Endothelial cell of umbilical vein (primary cell): Measurements from ENCODE around the gene RAB31. TPM values are rescaled to one million over a fixed set of nuclear protein-coding genes. Genes with fewer than 3 reads are reported as not detected.

Source experiments
- BruUV-seq: library from RNA; stranded (reverse); fragments of 400-500 nt; replicated peaks from 2 replicates; lab custom pipeline; 2021; lab: Mats Ljungman, UMichigan
- CTCF ChIA-PET: fragments of 300-600, 350-600 bp; sonication (Branson Sonifier 250); formaldehyde crosslinking; loops from one replicate; lab custom pipeline; 2021; ENCODE audit warnings: antibody characterized with exemption, inconsistent platforms; lab: Charles Lee
- POLR2A ChIA-PET: fragments of 300-600, 350-600 bp; sonication (Branson Sonifier 250); formaldehyde crosslinking; loops from one replicate; lab custom pipeline; 2021; ENCODE audit warnings: antibody characterized with exemption, inconsistent platforms; lab: Charles Lee
- DNase-seq: peaks from one replicate; pipeline ENCODE4 v3.0.0-alpha.2; 2011; ENCODE audit warnings: low read depth, low spot score
- FAIRE-seq: peaks from 2 replicates; lab custom pipeline; 2011; peaks lifted over from hg19 to GRCh38; lab: Jason Lieb, UNC
- H2AFZ ChIP-seq: 2 replicates; pipeline ENCODE4 v1.6.0; 2012; ENCODE audit warnings: low read depth, low read length, control low read depth, inconsistent platforms
- H3K27ac ChIP-seq: 2 replicates; pipeline ENCODE4 v1.5.1; 2011; ENCODE audit warnings: low read depth, mild to moderate bottlenecking, control low read depth, low read length, moderate library complexity; ENCODE audit not compliant: insufficient read depth
- H3K27me3 ChIP-seq, 2 experiments: 2 replicates each; pipeline versions ENCODE4 v1.6.0 to v1.6.1; 2011; ENCODE audit warnings: low read length in 2 of 2, mixed read lengths in 1 of 2; ENCODE audit not compliant: control insufficient read depth in 2 of 2, insufficient read depth in 2 of 2
- H3K36me3 ChIP-seq, 2 experiments: 2 replicates in 1 of 2; 3 replicates in 1 of 2; pipeline ENCODE4 v1.5.1; 2011; ENCODE audit warnings: low read length in 2 of 2, mild to moderate bottlenecking in 1 of 2, moderate library complexity in 1 of 2; ENCODE audit not compliant: control insufficient read depth in 2 of 2, insufficient read depth in 2 of 2; ENCODE audit errors: extremely low read depth in 1 of 2
- H3K4me1 ChIP-seq: 3 replicates; pipeline ENCODE4 v1.5.1; 2011; ENCODE audit warnings: mild to moderate bottlenecking, low read length; ENCODE audit not compliant: control insufficient read depth, insufficient read depth; ENCODE audit errors: extremely low read depth
- H3K4me2 ChIP-seq: 2 replicates; pipeline ENCODE4 v1.6.1; 2011; ENCODE audit warnings: low read length, control low read depth, mixed read lengths; ENCODE audit not compliant: insufficient read depth
- H3K4me3 ChIP-seq, 3 experiments: fragments of 200-600 bp in 1 of 3; sonication (generic), shearing (Covaris generic) in 1 of 3; replicated peaks in 1 of 3; 2 replicates each; pipeline ENCODE4 v1.5.1; 2011 to 2016; ENCODE audit warnings: control low read depth in 3 of 3, low read length in 3 of 3, mild to moderate bottlenecking in 2 of 3, inconsistent platforms in 1 of 3, low read depth in 1 of 3, moderate library complexity in 1 of 3; ENCODE audit not compliant: insufficient read depth in 1 of 3
- H3K79me2 ChIP-seq: 2 replicates; pipeline ENCODE4 v1.6.0; 2012; ENCODE audit warnings: low read length, inconsistent platforms; ENCODE audit not compliant: control insufficient read depth, insufficient read depth
- H3K9ac ChIP-seq: replicated peaks from 2 replicates; pipeline ENCODE3; 2011; ENCODE audit warnings: low read length, control low read depth; ENCODE audit not compliant: insufficient read depth; ENCODE audit errors: extremely low read depth
- H3K9me1 ChIP-seq: replicated peaks from 3 replicates; pipeline ENCODE4 v1.6.0; 2011; ENCODE audit warnings: mild to moderate bottlenecking, low read length; ENCODE audit not compliant: control insufficient read depth, insufficient read depth; ENCODE audit errors: extremely low read depth
- H3K9me3 ChIP-seq: replicated peaks from 2 replicates; pipeline ENCODE4 v1.5.1; 2012; ENCODE audit warnings: low read length, inconsistent platforms; ENCODE audit not compliant: control insufficient read depth, insufficient read depth
- H4K20me1 ChIP-seq: replicated peaks from 2 replicates; pipeline ENCODE3; 2011; ENCODE audit warnings: mild to moderate bottlenecking, low read length; ENCODE audit not compliant: control insufficient read depth, insufficient read depth; ENCODE audit errors: extremely low read depth
- CTCF ChIP-seq, 2 donors: IDR thresholded peaks; 1 replicate in 1 of 2; 2 replicates in 1 of 2; pipeline ENCODE4 v1.5.1; 2011; ENCODE audit warnings: low read length in 2 of 2, mild to moderate bottlenecking in 2 of 2, moderate library complexity in 2 of 2, control low read depth in 1 of 2, inconsistent platforms in 1 of 2, low read depth in 1 of 2; ENCODE audit not compliant: insufficient read depth in 1 of 2; ENCODE audit errors: extremely low read depth in 1 of 2
- EZH2 ChIP-seq: IDR thresholded peaks from 2 replicates; pipeline ENCODE4 v1.6.1; 2012; ENCODE audit warnings: borderline replicate concordance, low read depth, mild to moderate bottlenecking, moderate library complexity, low read length, inconsistent platforms; ENCODE audit not compliant: severe bottlenecking
- FOS ChIP-seq: IDR thresholded peaks from 2 replicates; pipeline ENCODE4 v1.6.1; 2011; ENCODE audit warnings: mild to moderate bottlenecking, low read length, moderate library complexity, borderline replicate concordance; ENCODE audit not compliant: insufficient read depth
- GATA2 ChIP-seq: IDR thresholded peaks from 2 replicates; pipeline ENCODE4 v1.7.0; 2011; ENCODE audit warnings: low read depth, mild to moderate bottlenecking, moderate library complexity, mixed read lengths, low read length; ENCODE audit not compliant: insufficient read length, insufficient read depth
- JUN ChIP-seq: IDR thresholded peaks from 2 replicates; pipeline ENCODE4 v1.6.1; 2011; ENCODE audit warnings: borderline replicate concordance, low read depth; ENCODE audit not compliant: insufficient read length, insufficient read depth
- MAX ChIP-seq: IDR thresholded peaks from 2 replicates; pipeline ENCODE4 v1.6.1; 2011; ENCODE audit not compliant: insufficient read depth, insufficient read length
- MYC ChIP-seq: IDR thresholded peaks from one replicate; pipeline ENCODE4 v1.6.1; 2011; ENCODE audit warnings: mild to moderate bottlenecking, low read depth, low read length
- POLR2A ChIP-seq: IDR thresholded peaks from 2 replicates; pipeline ENCODE4 v1.6.1; 2012; ENCODE audit warnings: low read depth, mild to moderate bottlenecking, control low read depth, low read length
- POLR2AphosphoS5 ChIP-seq: IDR thresholded peaks from 2 replicates; pipeline ENCODE4 v1.6.1; 2012; ENCODE audit warnings: low read depth, mild to moderate bottlenecking, control low read depth, low read length, moderate library complexity; ENCODE audit not compliant: insufficient read depth
- dilution Hi-C: fragments of 300-500 bp; cut with MboI; formaldehyde crosslinking; loops from one replicate; pipeline ENCODE4 v1.15.0; 2019; ENCODE audit warnings: low sequenced_read_pairs; ENCODE audit not compliant: extremely low pct_ligation_motif_present
- intact Hi-C: fragments of 100-400 bp; cut with micrococcal nuclease; formaldehyde crosslinking; loops from one replicate; pipeline ENCODE4 v1.10.0; 2022
- polyA plus RNA-seq, 4 experiments: library from polyadenylated mRNA; depleted of rRNA in 3 of 4; stranded (reverse) in 3 of 4; unstranded in 1 of 4; fragments of >200 nt; gene quantifications; 2 replicates each; pipeline versions ENCODE4 v1.2.1 to v1.2.3, GENCODE V29; 2011 to 2012; ENCODE audit warnings: missing spikeins in 1 of 4
- total RNA-seq: library from RNA; stranded (reverse); gene quantifications from 2 replicates; pipeline ENCODE4 v1.2.3, GENCODE V29; 2021

RAB31 gene
- total and polyA plus RNA-seq, 2 donors (not counting 3 experiments of a cell fraction or from before 2014, with no cell fraction given), result 30.5 TPM

GRCh38 chr18:9803698-9804516, 95.8 kb downstream of the RAB31 start:
- CTCF ChIA-PET, result interaction anchor here (1.0 to 1.5 kb wide), 4 partner anchors 13 to 229 kb away, joined by 3 to 5 read pairs (median 4); no protein-coding TSS in a partner anchor
- H3K27ac ChIP-seq, result no peak overlapping the region
- dilution Hi-C loops, result no loop called here

More at GRCh38 chr18:9803698-9804516, 95.8 kb downstream of the RAB31 start:
- POLR2A ChIA-PET, result no interaction called here
- no peak for TF ChIP-seq EZH2
- TF ChIP-seq MAX, result no peak
- no peak for TF ChIP-seq FOS
- no peak for TF ChIP-seq POLR2AphosphoS5
- TF ChIP-seq MYC, result no peak
- no peak for TF ChIP-seq GATA2
- no peak for TF ChIP-seq CTCF (IDR thresholded peaks at IDR 0.05; ENCODE audit: extremely low read depth in 1 of 2, insufficient read depth in 1 of 2, low read depth in 1 of 2, low read length in 2 of 2)
- no peak for TF ChIP-seq JUN
- TF ChIP-seq POLR2A, result no peak
- FAIRE-seq (no peak), DNase-seq (peak; percentile 34)
- H4K20me1 ChIP-seq, result no peaks in the 10 kb centered on the region
- intact Hi-C loops, result no loop called here
- no peaks in the 10 kb centered on the region for H3K79me2 ChIP-seq
- H3K4me1 ChIP-seq, result no peaks in the 10 kb centered on the region
- no TSS peak for BruUV-seq
- no peak overlapping the region for H3K9ac ChIP-seq
- H3K9me1 ChIP-seq, result no peaks in the 10 kb centered on the region
- H2AFZ ChIP-seq, result no peak overlapping the region
- H3K4me2 ChIP-seq, result no peak overlapping the region
- H3K4me3 ChIP-seq, result no peak overlapping the region
- no peaks in the 10 kb centered on the region for H3K36me3 ChIP-seq
- H3K27me3 ChIP-seq, result no peaks in the 10 kb centered on the region
- H3K9me3 ChIP-seq, result no peaks in the 10 kb centered on the region
